Measurements from ENCODE around the gene PAFAH2.

GRCh38 chr1:25954282-25954938, 43.5 kb downstream of the PAFAH2 start:
- TF ChIP-seq CTCF (IDR thresholded peaks at IDR 0.05): no peak
- TF ChIP-seq ZFX (IDR thresholded peaks at IDR 0.05; ENCODE audit: borderline replicate concordance): no peak

All from 22Rv1 (cell line).